ENCODE measurements around the gene DUSP5.

The DUSP5 gene

GRCh38 chr10:110547139-110547761 lies 49.5 kb downstream of the DUSP5 start:
- peak; percentile 38 to 89 (median 61) for DNase-seq

DNA sequence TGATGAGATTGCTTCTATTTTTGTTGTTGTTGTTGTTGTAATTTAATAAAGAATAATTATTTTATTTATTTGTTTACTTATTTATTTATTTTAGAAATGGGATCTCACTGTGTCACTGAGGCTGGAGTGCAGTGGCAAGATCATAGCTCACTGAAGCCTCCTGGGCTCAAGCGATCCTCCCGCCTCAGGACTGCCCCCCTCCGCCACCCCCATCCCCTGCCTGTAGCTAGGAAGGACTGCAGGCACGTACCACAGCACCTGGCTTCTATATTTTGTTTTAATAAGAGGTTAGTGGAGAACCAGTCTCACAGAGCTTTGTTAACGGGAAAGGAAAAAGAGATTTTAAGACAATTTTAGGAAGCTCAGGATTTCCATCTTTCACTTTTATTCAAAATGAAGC lies 50.3 kb downstream of the DUSP5 start:
- DNase-seq: no peak

GRCh38 chr10:110549211-110549610 lies 51.5 kb downstream of the DUSP5 start:
- no peak for DNase-seq

- DNase-seq: no peak
These were observed 56.2 kb downstream of the DUSP5 start for GRCh38 chr10:110553905-110554304.

DNA sequence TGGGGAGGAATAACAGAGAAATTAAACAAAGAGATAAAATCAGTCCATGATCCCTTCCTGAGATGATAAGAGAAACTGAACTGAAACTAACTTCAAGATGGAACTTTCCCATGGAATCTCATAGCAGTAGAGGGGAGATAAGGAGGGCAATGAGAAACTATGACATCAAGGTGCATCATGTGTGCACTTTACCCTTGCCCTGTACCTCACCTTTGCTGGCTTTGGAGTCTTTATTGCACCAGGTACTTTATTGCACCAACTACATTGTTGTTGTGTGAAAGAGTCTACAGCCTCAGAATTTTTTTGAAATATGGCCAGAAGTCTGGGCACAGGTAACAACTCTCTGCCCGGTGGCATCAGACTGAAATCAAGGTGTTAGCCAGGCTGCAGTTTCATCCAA lies 58.6 kb downstream of the DUSP5 start:
- DNase-seq: no peak

GRCh38 chr10:110556969-110557601 lies 59.4 kb downstream of the DUSP5 start:
- DNase-seq: peak; percentile 64 to 77 (median 68)

DNA sequence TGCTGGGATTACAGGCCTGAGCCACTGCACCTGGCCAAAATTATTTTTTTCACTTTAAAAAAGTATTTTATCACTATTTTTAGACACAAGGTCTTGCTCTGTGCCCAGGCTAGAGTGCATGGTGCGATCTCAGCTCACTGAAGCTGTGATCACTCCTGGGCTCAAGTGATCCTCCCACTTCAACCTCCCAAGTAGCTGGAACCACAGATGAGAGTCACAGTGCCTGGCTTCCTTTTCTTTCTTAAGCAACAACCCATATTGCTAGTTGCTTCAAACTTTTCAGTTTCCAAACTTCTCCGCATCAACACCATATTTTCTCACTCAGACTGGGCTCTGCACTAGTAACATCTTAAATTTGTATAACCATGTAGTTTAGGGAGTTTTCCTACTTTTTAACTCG lies 60.3 kb downstream of the DUSP5 start:
- peak; percentile 48 to 69 (median 66) for DNase-seq

DNA sequence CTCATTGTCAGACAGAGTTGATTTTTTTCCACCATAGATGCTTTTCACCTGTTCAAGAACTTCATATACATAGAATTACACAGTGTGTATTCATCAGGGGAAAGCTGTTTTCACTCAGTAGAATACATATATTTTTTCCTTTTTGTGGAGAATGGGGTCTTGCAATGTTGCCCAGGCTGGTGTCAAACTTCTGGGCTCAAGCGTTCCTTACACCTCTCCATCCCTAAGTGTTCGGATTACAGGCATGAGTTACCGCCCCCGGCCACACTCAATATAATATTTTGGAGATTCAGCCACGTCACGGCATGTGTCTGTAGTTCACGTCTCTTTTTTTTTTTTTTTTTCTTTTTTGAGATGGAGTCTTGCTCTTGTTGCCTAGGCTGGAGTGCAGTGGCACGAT lies 62.3 kb downstream of the DUSP5 start:
- DNase-seq: no peak
